Midbrain (tissue), 1 donor: ENCODE measurements around the gene CHCT1.
A peak's percentile ranks its signal among the peaks of the same experiment; 100 is the strongest.
"Not testable (repeated sequence)": the region's sequence is repeated elsewhere in the genome, so short reads cannot be mapped to it uniquely, and the experiment has no call there.

ENCODE experiments used
- DNase-seq: peaks from one replicate; lab custom pipeline; 2025; lab: John Stamatoyannopoulos, UW

CHCT1 gene

GRCh38 chr17:60398227-60398959, 23.9 kb upstream of the CHCT1 start:
- DNase-seq, result peak; percentile 28

GRCh38 chr17:60401819-60402218, 20.5 kb upstream of the CHCT1 start:
- DNase-seq, result no peak

GRCh38 chr17:60403523-60403810, 18.8 kb upstream of the CHCT1 start:
- no peak for DNase-seq

GRCh38 chr17:60403962-60404361, 18.3 kb upstream of the CHCT1 start:
- no peak for DNase-seq

- no peak for DNase-seq
These were observed 15.4 kb upstream of the CHCT1 start for GRCh38 chr17:60406887-60407286.

- no peak for DNase-seq
These were observed 12.3 kb upstream of the CHCT1 start for GRCh38 chr17:60410001-60410400.

GRCh38 chr17:60412701-60413100, 9.6 kb upstream of the CHCT1 start:
- no peak for DNase-seq

GRCh38 chr17:60415146-60415545, 7.1 kb upstream of the CHCT1 start:
- DNase-seq, result no peak

- peak; percentile 79 for DNase-seq
These were observed 5.8 kb upstream of the CHCT1 start for GRCh38 chr17:60416368-60416925.

- not testable (repeated sequence) for DNase-seq
These were observed 3.3 kb upstream of the CHCT1 start for GRCh38 chr17:60419003-60419402.

GRCh38 chr17:60419875-60420274, 2.4 kb upstream of the CHCT1 start:
- not testable (repeated sequence) for DNase-seq

- peak; percentile 46 for DNase-seq
These were observed 772 bp upstream of the CHCT1 start for GRCh38 chr17:60421273-60422161.

- no peak for DNase-seq
These were observed 1.6 kb downstream of the CHCT1 start for GRCh38 chr17:60423865-60424264.

- no peak for DNase-seq
These were observed 3.3 kb downstream of the CHCT1 start for GRCh38 chr17:60425626-60426025.

- DNase-seq, result no peak
These were observed 4.3 kb downstream of the CHCT1 start for GRCh38 chr17:60426596-60426995.

- not testable (repeated sequence) for DNase-seq
These were observed 6.2 kb downstream of the CHCT1 start for GRCh38 chr17:60428491-60428890.

- not testable (repeated sequence) for DNase-seq
These were observed 8.3 kb downstream of the CHCT1 start for GRCh38 chr17:60430561-60430960.

- DNase-seq, result not testable (repeated sequence)
These were observed 11.0 kb downstream of the CHCT1 start for GRCh38 chr17:60433021-60433997.

GRCh38 chr17:60435244-60436167, 13.2 kb downstream of the CHCT1 start:
- DNase-seq, result peak; percentile 93

- no peak for DNase-seq
These were observed 14.4 kb downstream of the CHCT1 start for GRCh38 chr17:60436676-60437075.

GRCh38 chr17:60439501-60439900, 17.2 kb downstream of the CHCT1 start:
- no peak for DNase-seq
